GM19238 (cell line): ENCODE measurements around the gene PIEZO2.

Experiments
- DNase-seq: peaks from one replicate; pipeline ENCODE4 v3.0.0; 2011; ENCODE audit warnings: low spot score; ENCODE audit not compliant: insufficient read length

PIEZO2 gene

GRCh38 chr18:10750191-10751035, 399.0 kb downstream of the PIEZO2 start:
- DNase-seq: no peak

- no peak for DNase-seq
These were observed 400.7 kb downstream of the PIEZO2 start for GRCh38 chr18:10748641-10749040.

- no peak for DNase-seq
These were observed 403.4 kb downstream of the PIEZO2 start for GRCh38 chr18:10745971-10746370.

GRCh38 chr18:10745219-10745618, 404.1 kb downstream of the PIEZO2 start:
- no peak for DNase-seq

GRCh38 chr18:10743766-10744165, 405.6 kb downstream of the PIEZO2 start:
- no peak for DNase-seq

GRCh38 chr18:10739152-10739551, 410.2 kb downstream of the PIEZO2 start:
- DNase-seq: no peak

GRCh38 chr18:10736984-10737383, 412.4 kb downstream of the PIEZO2 start:
- DNase-seq: no peak

GRCh38 chr18:10732990-10733389, 416.4 kb downstream of the PIEZO2 start:
- DNase-seq: no peak

- DNase-seq: no peak
These were observed 421.9 kb downstream of the PIEZO2 start for GRCh38 chr18:10727477-10727876.

GRCh38 chr18:10726198-10727068, 422.9 kb downstream of the PIEZO2 start:
- no peak for DNase-seq

- no peak for DNase-seq
These were observed 424.7 kb downstream of the PIEZO2 start for GRCh38 chr18:10724666-10725065.

- no peak for DNase-seq
These were observed 425.9 kb downstream of the PIEZO2 start for GRCh38 chr18:10723496-10723895.

GRCh38 chr18:10718809-10719208, 430.6 kb downstream of the PIEZO2 start:
- DNase-seq: no peak

GRCh38 chr18:10715791-10716190, 433.6 kb downstream of the PIEZO2 start:
- DNase-seq: no peak

GRCh38 chr18:10713409-10713808, 436.0 kb downstream of the PIEZO2 start:
- DNase-seq: no peak

GRCh38 chr18:10707294-10707693, 442.1 kb downstream of the PIEZO2 start:
- no peak for DNase-seq

- no peak for DNase-seq
These were observed 443.6 kb downstream of the PIEZO2 start for GRCh38 chr18:10705786-10706185.

- DNase-seq: no peak
These were observed 444.1 kb downstream of the PIEZO2 start for GRCh38 chr18:10705291-10705690.

- DNase-seq: no peak
These were observed 447.2 kb downstream of the PIEZO2 start for GRCh38 chr18:10702206-10702605.

GRCh38 chr18:10690366-10690765, 459.0 kb downstream of the PIEZO2 start:
- DNase-seq: no peak

GRCh38 chr18:10690035-10690329, 459.4 kb downstream of the PIEZO2 start:
- no peak for DNase-seq

GRCh38 chr18:10689236-10690034, 459.9 kb downstream of the PIEZO2 start:
- DNase-seq: no peak
